ENCODE data around the gene PNPLA5. TPM values are rescaled to one million over a fixed set of nuclear protein-coding genes. Genes with fewer than 3 reads are reported as not detected.
A peak's percentile ranks its signal among the peaks of the same experiment; 100 is the strongest.

The PNPLA5 gene
- total RNA-seq, 1 experiment from 2014 or later, result 5.3 TPM

DNA sequence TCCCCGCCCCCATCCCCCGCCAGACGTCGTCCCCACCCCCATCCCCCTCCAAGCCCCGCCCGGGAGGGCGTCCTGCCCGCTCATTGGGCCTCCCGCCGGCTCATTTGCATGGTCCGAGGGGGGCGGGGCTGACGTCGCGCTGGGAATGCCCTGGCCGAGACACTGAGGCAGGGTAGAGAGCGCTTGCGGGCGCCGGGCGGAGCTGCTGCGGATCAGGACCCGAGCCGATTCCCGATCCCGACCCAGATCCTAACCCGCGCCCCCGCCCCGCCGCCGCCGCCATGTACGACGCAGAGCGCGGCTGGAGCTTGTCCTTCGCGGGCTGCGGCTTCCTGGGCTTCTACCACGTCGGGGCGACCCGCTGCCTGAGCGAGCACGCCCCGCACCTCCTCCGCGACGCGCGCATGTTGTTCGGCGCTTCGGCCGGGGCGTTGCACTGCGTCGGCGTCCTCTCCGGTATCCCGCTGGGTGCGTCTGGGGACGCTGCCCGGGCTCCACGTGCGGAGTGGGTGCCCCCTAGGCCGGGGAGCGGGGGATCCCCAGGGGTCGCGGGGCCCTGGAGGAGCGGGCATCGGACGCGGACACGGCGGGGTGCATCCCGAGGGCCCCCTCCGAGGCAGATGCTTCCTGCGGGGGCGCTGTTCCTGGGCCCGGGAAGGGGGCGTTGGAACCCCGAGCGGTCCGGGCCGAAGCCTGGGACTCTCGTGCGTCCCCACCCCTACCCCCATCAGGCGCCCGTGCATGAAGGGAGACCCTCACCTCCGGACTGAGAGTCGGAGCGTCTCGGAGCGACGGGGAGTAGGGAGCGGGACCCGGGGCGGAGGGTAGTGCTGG is 32.0 kb upstream of the PNPLA5 start, which contains the start of gene PNPLA3 (continued):
- TF ChIP-seq, protein P1, sequence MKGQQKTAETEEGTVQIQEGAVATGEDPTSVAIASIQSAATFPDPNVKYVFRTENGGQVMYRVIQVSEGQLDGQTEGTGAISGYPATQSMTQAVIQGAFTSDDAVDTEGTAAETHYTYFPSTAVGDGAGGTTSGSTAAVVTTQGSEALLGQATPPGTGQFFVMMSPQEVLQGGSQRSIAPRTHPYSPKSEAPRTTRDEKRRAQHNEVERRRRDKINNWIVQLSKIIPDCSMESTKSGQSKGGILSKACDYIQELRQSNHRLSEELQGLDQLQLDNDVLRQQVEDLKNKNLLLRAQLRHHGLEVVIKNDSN (CRISPR knock-in tag; IDR thresholded peaks at IDR 0.05), result no peak

DNA sequence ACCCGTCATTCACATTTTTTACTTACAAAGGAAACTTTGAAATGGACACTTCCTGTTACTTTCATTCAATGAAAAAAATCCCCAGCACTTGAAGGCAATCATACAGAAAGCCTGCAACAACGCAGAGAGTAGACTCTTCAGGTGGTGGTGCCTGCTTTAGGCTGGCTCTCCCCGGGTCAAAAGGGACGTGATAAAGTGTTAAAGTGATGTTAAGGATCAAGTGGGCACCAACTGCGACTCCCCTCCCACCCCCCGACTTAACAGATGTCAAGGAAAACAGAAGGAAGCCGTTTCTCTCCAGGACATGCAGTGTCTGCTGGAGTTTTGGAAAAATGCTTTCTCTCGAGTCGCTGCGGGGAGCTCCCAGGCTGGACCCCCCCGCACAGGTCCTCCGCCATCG is 31.4 kb upstream of the PNPLA5 start:
- Mint-ChIP-seq H3K4me1 (peaks cover 26% of the 10 kb centered on the region), H3K4me3 (peak overlapping the region; percentile 71), H3K36me3 (peaks cover 8% of the 10 kb centered on the region), H3K27ac (peak overlapping the region; percentile 79), H3K9me3 (no peaks in the 10 kb centered on the region), H3K27me3 (ENCODE audit: low read depth) (no peaks in the 10 kb centered on the region; the same call in 1 of the 2 replicates)
- TF ChIP-seq CREB1 (CRISPR knock-in tag; IDR thresholded peaks at IDR 0.05) (no peak), ZNF317 (CRISPR knock-in tag; IDR thresholded peaks at IDR 0.05; ENCODE audit: borderline replicate concordance, low read depth) (no peak), MXD4 (CRISPR knock-in tag; IDR thresholded peaks at IDR 0.05; ENCODE audit: borderline replicate concordance) (no peak)
- TF ChIP-seq, protein P2, sequence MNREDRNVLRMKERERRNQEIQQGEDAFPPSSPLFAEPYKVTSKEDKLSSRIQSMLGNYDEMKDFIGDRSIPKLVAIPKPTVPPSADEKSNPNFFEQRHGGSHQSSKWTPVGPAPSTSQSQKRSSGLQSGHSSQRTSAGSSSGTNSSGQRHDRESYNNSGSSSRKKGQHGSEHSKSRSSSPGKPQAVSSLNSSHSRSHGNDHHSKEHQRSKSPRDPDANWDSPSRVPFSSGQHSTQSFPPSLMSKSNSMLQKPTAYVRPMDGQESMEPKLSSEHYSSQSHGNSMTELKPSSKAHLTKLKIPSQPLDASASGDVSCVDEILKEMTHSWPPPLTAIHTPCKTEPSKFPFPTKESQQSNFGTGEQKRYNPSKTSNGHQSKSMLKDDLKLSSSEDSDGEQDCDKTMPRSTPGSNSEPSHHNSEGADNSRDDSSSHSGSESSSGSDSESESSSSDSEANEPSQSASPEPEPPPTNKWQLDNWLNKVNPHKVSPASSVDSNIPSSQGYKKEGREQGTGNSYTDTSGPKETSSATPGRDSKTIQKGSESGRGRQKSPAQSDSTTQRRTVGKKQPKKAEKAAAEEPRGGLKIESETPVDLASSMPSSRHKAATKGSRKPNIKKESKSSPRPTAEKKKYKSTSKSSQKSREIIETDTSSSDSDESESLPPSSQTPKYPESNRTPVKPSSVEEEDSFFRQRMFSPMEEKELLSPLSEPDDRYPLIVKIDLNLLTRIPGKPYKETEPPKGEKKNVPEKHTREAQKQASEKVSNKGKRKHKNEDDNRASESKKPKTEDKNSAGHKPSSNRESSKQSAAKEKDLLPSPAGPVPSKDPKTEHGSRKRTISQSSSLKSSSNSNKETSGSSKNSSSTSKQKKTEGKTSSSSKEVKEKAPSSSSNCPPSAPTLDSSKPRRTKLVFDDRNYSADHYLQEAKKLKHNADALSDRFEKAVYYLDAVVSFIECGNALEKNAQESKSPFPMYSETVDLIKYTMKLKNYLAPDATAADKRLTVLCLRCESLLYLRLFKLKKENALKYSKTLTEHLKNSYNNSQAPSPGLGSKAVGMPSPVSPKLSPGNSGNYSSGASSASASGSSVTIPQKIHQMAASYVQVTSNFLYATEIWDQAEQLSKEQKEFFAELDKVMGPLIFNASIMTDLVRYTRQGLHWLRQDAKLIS (CRISPR knock-in tag; IDR thresholded peaks at IDR 0.05; ENCODE audit: borderline replicate concordance), result no peak
- TF ChIP-seq, protein P3, sequence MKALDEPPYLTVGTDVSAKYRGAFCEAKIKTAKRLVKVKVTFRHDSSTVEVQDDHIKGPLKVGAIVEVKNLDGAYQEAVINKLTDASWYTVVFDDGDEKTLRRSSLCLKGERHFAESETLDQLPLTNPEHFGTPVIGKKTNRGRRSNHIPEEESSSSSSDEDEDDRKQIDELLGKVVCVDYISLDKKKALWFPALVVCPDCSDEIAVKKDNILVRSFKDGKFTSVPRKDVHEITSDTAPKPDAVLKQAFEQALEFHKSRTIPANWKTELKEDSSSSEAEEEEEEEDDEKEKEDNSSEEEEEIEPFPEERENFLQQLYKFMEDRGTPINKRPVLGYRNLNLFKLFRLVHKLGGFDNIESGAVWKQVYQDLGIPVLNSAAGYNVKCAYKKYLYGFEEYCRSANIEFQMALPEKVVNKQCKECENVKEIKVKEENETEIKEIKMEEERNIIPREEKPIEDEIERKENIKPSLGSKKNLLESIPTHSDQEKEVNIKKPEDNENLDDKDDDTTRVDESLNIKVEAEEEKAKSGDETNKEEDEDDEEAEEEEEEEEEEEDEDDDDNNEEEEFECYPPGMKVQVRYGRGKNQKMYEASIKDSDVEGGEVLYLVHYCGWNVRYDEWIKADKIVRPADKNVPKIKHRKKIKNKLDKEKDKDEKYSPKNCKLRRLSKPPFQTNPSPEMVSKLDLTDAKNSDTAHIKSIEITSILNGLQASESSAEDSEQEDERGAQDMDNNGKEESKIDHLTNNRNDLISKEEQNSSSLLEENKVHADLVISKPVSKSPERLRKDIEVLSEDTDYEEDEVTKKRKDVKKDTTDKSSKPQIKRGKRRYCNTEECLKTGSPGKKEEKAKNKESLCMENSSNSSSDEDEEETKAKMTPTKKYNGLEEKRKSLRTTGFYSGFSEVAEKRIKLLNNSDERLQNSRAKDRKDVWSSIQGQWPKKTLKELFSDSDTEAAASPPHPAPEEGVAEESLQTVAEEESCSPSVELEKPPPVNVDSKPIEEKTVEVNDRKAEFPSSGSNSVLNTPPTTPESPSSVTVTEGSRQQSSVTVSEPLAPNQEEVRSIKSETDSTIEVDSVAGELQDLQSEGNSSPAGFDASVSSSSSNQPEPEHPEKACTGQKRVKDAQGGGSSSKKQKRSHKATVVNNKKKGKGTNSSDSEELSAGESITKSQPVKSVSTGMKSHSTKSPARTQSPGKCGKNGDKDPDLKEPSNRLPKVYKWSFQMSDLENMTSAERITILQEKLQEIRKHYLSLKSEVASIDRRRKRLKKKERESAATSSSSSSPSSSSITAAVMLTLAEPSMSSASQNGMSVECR (CRISPR knock-in tag; IDR thresholded peaks at IDR 0.05; ENCODE audit: borderline replicate concordance), result no peak
- TF ChIP-seq, protein P4, sequence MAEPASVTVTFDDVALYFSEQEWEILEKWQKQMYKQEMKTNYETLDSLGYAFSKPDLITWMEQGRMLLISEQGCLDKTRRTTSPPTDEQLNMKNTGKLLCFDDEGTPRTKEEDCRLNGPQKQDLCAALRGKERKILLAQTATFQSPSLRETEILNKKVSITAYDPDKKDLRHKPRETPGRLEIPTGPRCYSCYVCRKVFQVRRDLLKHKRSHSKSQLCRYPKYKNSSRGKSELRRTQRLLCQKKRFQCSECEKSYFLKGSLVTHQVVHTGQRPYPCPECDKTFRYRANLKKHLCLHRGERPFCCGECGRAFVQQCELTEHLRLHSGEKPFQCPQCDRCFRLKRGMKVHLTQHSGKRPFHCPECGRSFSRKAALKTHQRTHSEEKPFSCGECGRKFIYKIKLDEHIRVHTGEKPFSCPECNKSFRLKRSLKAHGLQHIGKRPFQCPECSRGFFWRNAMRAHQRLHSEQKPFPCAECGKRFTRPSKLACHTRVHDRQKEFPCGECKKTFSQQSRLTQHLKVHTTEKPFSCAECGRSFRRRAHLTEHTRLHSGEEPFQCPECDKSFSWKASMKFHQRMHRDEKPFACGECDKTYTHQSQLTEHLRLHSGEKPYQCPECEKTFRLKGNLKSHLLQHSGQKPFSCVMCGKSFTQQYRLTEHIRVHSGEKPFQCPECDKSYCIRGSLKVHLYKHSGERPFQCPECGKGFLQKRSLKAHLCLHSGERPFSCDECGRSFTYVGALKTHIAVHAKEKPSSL (CRISPR knock-in tag; conservative IDR thresholded peaks at IDR 0.05), result no peak
- TF ChIP-seq, protein P5, sequence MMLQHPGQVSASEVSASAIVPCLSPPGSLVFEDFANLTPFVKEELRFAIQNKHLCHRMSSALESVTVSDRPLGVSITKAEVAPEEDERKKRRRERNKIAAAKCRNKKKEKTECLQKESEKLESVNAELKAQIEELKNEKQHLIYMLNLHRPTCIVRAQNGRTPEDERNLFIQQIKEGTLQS (CRISPR knock-in tag; conservative IDR thresholded peaks at IDR 0.05), result no peak
- TF ChIP-seq, protein P6, sequence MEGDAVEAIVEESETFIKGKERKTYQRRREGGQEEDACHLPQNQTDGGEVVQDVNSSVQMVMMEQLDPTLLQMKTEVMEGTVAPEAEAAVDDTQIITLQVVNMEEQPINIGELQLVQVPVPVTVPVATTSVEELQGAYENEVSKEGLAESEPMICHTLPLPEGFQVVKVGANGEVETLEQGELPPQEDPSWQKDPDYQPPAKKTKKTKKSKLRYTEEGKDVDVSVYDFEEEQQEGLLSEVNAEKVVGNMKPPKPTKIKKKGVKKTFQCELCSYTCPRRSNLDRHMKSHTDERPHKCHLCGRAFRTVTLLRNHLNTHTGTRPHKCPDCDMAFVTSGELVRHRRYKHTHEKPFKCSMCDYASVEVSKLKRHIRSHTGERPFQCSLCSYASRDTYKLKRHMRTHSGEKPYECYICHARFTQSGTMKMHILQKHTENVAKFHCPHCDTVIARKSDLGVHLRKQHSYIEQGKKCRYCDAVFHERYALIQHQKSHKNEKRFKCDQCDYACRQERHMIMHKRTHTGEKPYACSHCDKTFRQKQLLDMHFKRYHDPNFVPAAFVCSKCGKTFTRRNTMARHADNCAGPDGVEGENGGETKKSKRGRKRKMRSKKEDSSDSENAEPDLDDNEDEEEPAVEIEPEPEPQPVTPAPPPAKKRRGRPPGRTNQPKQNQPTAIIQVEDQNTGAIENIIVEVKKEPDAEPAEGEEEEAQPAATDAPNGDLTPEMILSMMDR (IDR thresholded peaks at IDR 0.05), result no peak
- ATAC-seq, result peak; percentile 6
- ChIA-PET POLR2A (interaction anchor here (0.9 to 1.3 kb wide), 2 partner anchors 23 to 32 kb away, joined by 3 to 5 read pairs; partner anchors contain the start of gene SAMM50), CTCF (interaction anchor here (0.7 to 8.9 kb wide), 11 partner anchors 9 to 736 kb away, joined by 3 to 65 read pairs (median 3); no protein-coding TSS in a partner anchor)
- no peak for DNase-seq (ENCODE audit: low spot score)
